OCI-M2 (cell line): ENCODE measurements around the gene TUBGCP6.
"Not testable (repeated sequence)": the region's sequence is repeated elsewhere in the genome, so short reads cannot be mapped to it uniquely, and the experiment has no call there.

Experiments
- DNase-seq: peaks from one replicate; lab custom pipeline; 2025; ENCODE audit not compliant: unreplicated experiment; lab: John Stamatoyannopoulos, UW

The TUBGCP6 gene

GRCh38 chr22:50278956-50279619 is 34.3 kb upstream of the TUBGCP6 start:
- DNase-seq = no peak

- DNase-seq = no peak
These were observed 33.6 kb upstream of the TUBGCP6 start for GRCh38 chr22:50278461-50278860.

DNA sequence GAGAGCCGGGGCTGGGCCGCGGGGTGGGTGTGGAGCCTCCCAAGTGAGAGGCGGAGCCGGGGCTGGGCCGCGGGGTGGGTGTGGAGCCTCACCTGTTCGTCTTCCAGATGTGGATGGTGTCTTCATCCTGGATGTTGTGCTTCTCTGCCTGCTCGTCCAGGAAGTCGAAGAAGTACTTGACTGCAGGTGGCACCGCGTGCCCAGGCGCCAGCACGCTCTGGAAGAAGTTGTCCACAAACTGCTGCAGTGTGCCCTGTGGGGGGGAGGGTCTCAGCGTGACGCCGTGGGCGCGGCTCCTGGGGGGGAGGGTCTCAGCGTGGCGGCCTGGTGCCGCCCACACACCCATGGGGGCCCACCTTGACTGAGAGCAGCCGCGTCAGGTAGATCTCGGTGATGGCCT is 32.9 kb upstream of the TUBGCP6 start:
- DNase-seq = no peak

DNA sequence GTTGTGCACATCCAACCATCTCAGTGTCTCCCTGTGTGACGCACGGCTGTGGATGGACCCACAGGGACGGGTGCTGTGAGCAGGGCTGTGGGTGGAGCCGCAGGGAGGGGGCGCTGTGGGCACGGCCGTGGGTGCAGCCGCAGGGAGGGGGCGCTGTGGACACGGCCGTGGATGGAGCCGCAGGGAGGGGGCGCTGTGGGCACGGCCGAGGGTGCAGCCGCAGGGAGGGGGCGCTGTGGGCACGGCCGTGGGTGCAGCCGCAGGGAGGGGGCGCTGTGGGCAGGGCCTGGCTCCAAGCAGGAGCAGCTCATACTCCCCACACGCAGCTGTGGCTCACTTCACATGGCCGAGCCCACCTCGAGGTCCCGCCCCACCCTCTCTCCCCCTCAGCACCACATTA is 31.3 kb upstream of the TUBGCP6 start:
- DNase-seq = no peak

DNA sequence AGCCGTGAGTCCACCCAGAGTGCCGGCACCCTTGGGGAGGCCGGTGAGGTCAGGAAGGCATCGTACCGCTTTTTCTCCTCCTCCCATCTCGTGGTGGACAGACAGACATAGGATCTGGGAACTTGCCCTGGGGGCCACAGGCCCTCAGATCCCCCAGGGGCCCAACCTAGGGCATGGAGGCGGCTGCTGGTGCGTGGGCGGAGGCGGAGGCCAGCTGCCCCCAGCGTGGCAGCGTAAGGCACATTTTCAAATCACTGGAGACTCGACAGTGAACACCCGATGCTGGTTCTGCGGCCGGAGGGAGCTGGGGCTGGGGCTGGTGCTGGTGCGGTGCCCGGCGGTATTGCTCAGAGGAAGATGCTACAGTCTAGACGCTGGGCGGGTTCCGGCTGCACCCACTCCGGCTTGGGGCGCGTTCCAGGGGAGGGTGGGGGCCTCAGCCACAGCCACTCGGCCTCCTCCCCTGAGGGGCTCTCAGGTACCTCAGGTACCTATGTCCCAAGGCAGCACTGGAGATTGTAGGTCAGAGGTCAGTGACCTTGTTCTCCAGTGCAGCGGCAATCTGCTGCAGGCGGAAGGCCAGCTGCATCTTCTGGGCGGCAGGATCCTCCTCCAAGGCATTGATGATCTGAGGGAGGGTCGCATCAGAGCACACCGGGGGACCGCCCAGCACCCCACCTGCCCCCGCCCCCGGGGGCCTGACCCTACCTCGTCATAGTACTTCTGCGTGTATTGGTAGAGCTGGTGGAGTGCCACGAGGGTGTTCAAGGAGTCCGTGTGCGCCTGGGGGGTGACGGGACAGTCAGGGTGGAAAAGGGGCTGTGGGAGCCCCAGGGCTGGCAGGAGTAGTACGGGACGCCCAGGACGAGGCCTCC is 30.6 kb upstream of the TUBGCP6 start:
- no peak for DNase-seq

DNA sequence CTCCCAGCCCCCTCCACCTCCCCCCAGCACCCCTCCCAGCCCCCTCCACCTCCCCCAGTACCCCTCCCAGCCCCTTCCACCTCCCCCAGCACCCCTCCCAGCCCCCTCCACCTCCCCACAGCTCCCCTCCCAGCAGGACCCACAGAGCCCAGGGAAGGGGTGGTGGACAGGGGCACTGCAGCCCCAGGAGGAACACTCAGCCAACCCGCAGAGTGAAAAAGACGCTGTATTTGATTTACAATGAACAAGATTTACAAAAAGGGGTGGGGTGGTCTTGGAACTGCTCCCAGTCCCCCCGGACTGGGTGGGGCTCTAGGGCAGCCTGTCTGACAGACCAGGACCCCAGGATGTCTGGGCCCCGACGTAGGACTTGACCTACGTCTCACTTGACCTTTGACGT is 29.9 kb upstream of the TUBGCP6 start:
- DNase-seq = no peak

DNA sequence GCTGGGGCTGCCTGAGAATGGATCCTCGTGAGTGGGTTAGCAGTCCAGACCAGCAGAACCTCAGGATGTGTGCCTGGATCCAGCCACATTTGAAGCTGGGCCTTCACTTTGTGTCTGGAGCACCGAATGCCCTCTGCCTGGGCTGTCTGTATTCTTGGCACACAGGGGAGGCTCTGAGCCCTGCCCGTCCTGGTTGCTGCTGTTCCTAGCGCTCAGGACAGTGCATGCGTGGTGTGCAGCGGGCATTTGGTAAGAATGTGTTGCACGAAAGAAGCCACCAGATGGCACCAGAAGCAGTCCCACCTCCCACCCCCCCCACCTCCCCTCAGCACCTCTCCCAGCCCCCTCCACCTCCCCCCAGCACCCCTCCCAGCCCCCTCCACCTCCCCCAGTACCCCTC is 29.5 kb upstream of the TUBGCP6 start:
- DNase-seq = no peak

DNA sequence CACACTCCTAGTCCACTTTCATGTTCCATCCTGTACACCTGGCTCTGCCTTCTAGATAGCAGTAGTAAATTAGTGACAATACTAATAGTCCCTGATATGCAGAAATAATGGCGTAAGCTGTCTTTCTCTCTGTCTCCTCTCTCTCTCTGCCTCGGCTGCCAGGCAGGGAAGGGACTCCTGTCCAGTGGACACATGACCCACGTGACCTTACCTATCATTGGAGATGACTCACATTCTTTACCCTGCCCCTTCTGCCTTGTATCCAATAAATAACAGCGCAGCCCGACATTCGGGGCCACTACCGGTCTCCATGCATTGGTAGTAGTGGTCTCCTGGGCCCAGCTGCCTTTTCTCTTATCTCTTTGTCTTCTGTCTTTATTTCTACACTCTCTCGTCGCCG is 29.0 kb upstream of the TUBGCP6 start:
- not testable (repeated sequence) for DNase-seq

GRCh38 chr22:50273352-50273751 is 28.5 kb upstream of the TUBGCP6 start:
- not testable (repeated sequence) for DNase-seq

- no peak for DNase-seq
These were observed 27.4 kb upstream of the TUBGCP6 start for GRCh38 chr22:50272044-50272802.

GRCh38 chr22:50271519-50271970 is 26.7 kb upstream of the TUBGCP6 start:
- DNase-seq = no peak

DNA sequence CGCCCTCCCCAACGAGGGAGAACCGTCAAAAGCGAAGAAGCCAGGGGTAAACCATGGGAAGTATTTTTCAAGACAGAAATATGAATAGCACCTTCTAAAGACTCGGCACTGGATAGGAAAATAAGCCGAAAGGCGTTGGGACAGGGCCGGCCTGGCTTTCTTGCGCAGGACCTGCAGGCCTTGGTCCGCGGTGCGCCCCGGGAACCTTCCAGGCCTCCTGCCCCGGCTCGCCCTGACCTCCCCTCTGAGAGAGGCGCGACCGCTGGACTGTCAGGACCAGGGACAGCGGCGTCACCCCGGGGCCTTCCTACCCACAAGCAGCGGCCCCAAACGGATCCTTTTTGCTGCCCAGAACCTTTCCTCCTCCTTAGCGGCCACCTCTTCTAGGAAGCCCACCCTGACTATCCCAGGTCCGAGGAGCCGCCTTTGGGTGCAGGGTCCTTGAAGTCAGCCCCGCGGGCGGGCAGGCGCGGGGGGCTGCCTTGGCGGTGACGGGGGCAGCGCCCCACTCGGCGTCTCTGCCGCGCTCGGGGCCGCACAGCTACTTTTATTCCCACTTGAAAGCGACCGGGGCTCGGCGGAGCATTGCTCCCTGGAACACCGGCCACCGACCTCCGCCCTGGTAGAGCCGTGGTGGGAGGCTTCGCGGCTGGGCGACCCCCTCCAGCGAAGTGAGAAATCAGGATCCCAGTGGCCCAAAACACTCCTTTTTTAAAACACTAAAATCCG is 26.0 kb upstream of the TUBGCP6 start:
- no peak for DNase-seq

GRCh38 chr22:50269970-50270665 is 25.3 kb upstream of the TUBGCP6 start, which contains the start of gene MAPK11:
TSS of gene MAPK11 (minus strand) at chr22:50270380. CDS start at chr22:50270292, 88 bp downstream.
- DNase-seq = no peak

GRCh38 chr22:50269573-50269969 is 24.7 kb upstream of the TUBGCP6 start:
- DNase-seq = no peak

- no peak for DNase-seq
These were observed 23.9 kb upstream of the TUBGCP6 start for GRCh38 chr22:50268655-50269113.

- DNase-seq = no peak
These were observed 23.0 kb upstream of the TUBGCP6 start for GRCh38 chr22:50267591-50268390.

- no peak for DNase-seq
These were observed 22.2 kb upstream of the TUBGCP6 start for GRCh38 chr22:50266994-50267393.

DNA sequence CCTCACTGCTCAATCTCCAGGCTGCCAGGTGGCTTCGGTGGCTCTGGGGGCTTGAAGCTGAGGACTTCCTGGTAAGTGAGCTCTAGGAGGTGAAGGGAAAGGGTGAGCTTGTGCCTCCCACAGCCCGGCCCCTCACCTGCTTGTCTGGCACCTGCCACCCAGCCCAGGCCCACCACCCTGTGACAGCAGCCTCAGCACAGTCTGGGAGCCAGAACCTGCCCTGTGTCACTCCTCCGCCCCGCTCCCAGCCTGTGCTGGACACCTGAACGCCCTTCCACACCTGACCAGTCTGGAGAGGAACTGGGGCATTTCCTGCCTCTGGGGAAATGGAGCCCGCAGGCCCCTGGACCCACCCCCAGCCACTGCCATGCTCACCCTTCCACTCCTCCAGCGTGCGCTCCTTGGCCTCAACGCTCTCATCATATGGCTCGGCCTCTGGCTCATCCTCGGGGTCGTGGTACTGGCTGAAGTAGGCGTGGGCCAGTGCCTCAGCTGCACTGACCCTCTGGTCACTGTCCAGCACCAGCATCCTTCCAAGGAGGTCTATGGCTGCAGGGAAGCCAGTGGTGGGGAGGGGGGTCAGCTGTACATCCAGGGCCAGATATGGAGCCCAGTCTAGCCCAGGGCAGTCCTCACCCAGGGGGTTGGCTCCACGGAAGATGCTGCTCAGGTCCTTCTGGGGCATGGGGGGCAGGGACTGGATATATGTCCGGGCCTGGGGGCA is 20.3 kb upstream of the TUBGCP6 start:
- no peak for DNase-seq
